Fibroblast of pulmonary artery (primary cell): ENCODE results near the gene MYT1.

Experiments
- DNase-seq: peaks from one replicate; pipeline ENCODE4 v3.0.0-alpha.2; 2010; ENCODE audit warnings: low read depth
- H3K4me3 ChIP-seq: replicated peaks from 2 replicates; pipeline ENCODE4 v1.5.1; 2011; ENCODE audit warnings: low read depth, mild to moderate bottlenecking, control low read depth, low read length, moderate library complexity
- TF ChIP-seq, protein P1 (sequence below): IDR thresholded peaks from 2 replicates; pipeline ENCODE4 v1.5.1; 2011; ENCODE audit warnings: mild to moderate bottlenecking, control low read depth, low read length, inconsistent platforms; ENCODE audit errors: missing control alignments

Gene MYT1

DNA sequence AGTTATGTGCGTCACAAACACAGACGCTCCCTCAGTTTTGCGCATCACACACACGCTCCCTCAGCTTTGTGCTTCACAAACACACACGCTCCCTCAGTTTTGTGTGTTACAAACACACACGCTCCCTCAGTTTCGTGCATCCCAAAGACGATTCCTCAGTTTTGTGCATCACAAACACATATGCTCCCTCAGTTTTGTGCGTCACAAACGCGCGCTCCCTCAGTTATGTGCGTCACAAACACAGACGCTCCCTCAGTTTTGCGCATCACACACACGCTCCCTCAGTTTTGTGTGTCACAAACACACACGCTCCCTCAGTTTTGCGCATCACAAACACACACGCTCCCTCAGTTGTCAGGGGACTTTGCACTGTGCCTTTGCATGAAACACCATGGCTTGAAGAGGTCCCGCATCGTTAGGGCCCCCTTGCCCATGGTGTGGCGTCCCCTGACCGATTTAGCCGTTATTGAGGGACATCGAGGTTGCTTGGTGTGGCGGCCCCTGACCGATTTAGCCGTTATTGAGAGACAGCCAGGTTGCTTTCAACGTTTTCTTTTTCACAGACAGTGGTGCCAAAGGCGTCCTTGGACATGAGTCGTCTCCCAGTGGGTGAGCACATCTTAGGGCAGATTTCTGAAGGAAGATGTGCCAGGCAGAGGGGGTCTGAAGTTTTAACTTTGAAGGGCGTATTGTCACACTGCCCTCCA is 28.1 kb upstream of the MYT1 start:
- TF ChIP-seq, protein P1, sequence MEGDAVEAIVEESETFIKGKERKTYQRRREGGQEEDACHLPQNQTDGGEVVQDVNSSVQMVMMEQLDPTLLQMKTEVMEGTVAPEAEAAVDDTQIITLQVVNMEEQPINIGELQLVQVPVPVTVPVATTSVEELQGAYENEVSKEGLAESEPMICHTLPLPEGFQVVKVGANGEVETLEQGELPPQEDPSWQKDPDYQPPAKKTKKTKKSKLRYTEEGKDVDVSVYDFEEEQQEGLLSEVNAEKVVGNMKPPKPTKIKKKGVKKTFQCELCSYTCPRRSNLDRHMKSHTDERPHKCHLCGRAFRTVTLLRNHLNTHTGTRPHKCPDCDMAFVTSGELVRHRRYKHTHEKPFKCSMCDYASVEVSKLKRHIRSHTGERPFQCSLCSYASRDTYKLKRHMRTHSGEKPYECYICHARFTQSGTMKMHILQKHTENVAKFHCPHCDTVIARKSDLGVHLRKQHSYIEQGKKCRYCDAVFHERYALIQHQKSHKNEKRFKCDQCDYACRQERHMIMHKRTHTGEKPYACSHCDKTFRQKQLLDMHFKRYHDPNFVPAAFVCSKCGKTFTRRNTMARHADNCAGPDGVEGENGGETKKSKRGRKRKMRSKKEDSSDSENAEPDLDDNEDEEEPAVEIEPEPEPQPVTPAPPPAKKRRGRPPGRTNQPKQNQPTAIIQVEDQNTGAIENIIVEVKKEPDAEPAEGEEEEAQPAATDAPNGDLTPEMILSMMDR, result no peak
- no peak overlapping the region for H3K4me3 ChIP-seq
- DNase-seq, result no peak

DNA sequence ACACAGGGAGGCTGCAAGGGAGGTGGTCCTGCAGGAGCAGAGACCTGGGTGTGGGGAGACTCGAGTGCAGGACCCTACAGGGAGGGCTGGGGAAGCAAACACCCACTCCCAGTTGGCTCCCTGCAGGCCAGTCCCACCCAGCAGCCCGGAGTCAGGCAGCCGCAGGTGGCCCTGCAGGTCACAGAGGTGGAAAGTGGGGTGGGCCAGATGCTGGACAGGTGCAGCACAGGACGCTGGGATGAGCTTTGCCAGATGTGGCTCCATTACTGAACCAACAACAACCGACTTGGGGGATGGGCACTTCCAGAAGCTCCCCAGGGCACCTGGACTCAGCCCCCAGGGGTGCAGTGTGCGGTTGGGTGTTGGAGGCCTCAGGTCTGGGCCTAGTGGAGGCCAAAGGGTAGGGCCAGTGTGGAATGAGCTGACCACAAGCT is 26.6 kb upstream of the MYT1 start:
- TF ChIP-seq, protein P1, result no peak
- DNase-seq, result no peak
- no peak overlapping the region for H3K4me3 ChIP-seq

DNA sequence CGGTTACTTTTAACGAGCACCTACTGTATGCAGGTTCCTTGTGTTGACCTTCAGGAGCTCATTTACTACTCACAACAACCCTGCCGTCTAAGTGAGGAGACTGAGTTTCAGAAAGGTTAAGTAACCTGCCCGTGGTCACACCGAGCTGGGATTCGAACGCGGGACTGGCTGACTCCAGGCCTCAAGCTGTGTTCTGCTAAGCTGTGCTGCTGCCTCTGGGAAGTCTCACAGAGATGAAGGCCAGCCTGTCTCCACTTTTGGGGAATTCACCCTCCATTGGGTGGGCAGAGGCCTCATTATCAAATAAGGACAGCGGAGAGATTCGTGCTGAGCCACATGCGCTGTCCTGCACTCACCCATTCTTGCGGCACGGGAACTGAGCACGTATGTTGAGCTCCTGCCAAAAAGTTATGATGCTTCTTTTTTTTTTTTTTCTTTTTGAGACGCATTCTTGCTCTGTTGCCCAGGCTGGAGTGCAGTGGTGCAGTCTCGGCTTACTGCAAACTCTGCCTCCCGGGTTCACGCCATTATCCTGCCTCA is 25.9 kb upstream of the MYT1 start:
- H3K4me3 ChIP-seq, result no peak overlapping the region
- no peak for DNase-seq
- TF ChIP-seq, protein P1, result no peak

DNA sequence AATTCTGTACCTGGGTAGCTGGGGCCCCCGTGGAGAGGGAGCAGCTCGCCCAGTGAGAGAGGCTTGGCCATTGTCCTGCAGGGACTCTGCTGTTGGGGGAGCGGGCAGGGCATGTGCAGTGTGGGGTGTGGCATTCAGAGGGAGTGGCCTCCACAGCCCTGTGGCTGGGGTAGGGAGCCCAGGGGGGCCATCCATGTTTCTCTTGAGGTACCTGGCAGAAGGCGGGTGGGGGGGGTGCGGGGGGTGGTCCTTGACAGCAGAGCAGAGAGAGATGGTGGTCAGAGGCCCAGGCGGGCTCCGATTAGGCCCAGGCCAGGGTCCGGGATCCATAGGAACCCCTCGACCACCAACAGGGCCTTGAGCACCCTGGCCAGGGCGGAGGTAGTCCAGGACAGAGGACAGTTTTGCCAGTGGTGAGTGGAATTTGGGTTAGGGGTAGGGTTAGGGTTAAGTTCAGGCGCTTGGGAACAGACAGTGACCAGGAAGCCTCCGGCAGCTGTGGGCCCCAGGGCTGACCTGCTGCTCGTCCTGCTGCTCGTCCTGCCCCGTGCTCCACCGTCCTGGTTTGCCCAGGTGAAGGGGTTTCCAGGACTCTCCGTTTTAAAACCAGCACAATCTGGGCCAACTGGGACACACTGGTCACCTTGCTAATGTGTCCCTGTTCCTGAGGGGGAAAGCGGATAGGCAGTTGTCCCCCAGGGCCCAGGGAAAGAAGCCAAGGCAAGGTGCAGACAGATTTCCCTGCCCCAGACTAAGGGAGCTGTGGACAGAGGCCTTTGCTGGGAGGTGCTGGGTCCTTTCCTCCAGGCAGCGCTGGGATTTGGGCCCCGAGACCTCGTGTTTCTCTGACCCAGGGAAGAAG is 24.8 kb upstream of the MYT1 start:
- no peak for DNase-seq
- TF ChIP-seq, protein P1, result no peak

DNA sequence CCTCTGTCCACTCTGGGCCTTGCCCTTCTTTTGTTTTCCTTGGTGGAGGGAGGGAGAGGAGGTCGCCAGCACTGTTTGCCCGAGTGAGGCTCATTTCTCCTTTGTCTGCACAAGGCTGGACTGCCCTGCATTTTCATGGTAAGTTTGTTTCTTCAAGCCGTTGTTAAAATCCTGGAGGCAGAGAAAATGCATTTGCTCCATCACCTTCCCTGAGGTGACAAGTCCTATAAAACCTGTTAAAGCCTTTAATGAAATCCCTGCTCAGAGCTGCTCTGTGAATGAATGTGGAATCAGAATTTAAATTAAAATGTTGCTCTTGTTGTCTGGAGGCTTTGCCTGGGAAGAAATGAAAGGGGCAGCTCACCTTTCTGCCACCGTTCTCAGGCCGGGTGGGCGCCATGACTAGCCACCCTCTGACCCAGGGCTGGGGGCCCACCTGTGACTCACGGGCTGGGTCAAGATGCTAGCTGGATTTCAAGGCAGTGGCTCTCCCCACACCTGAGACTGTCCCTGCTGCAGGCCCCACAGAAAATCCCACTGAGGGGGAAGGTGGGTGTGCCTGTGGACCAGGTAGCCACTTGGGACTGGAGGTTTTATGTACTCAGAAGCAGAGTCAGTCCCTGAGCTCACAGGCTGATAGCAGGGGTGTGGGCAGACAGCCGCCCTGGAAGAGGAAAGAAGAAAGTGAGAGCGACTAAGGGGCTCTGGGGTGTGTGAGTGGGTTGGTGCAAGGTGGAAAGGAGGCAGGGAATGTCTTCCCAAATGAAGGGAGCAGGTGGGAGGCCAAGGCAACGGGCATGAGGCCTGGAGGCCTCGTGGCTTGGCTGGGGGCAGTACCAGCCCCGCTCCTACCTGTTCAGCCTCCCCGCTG is 24.0 kb upstream of the MYT1 start:
- H3K4me3 ChIP-seq, result no peak overlapping the region
- TF ChIP-seq, protein P1, result no peak
- DNase-seq, result no peak

More for the DNA sequence above, 24.8 kb upstream of the MYT1 start:
- no peak overlapping the region for H3K4me3 ChIP-seq

DNA sequence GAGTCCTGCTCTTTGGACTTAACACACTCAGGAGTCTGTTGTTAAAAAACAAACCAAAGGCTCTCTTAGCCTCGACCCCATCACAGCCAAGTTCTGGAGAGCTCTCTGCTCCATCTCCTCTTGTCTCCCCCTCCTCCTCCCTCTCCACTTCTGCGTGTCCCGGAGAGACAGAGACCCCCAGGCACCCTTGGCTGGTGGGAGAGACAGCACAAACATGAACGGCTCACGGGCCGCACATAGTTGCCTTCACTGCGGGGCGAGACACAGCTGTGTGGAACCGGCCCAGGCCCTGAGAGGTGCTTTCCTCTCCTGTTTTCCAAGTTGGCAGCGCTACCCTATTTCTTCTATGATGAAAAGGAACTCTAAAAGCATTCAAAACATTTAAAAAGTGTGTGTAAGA is 23.3 kb upstream of the MYT1 start:
- no peak for DNase-seq
- H3K4me3 ChIP-seq, result no peak overlapping the region

More for the DNA sequence above, 23.3 kb upstream of the MYT1 start:
- TF ChIP-seq, protein P1, result no peak
